Stimulated activated CD4-positive, alpha-beta T cell treated with anti-CD3 and anti-CD28 coated beads, Interleukin-1b, Interleukin-23, amount 100 ng/mL, for 48 hours (primary cell): Measurements from ENCODE around the gene NBPF6.
"Not testable (repeated sequence)": the region's sequence is repeated elsewhere in the genome, so short reads cannot be mapped to it uniquely, and the experiment has no call there.

Source experiments
- DNase-seq: peaks from one replicate; pipeline ENCODE4 v3.0.0-alpha.2; 2020

Gene NBPF6

DNA sequence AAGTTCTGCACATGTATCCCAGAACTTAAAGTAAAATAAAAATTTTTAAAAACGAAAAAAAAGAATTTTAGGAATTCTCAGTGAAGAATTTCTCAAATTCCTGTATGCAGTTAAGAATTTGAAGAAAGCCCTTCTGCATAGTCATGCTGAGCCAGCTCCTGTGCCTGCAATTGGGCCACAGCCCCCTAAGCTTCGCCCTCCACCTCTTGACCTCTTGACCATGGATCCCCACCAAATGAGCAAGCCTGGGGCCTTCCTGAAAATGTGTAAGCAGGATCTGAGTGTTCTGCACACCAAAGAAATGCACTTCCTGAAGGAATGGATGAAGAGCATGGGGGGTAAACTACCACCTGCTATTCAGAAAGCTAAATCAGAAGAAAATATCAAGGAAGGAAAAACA lies 52.0 kb downstream of the NBPF6 start:
- DNase-seq: no peak

DNA sequence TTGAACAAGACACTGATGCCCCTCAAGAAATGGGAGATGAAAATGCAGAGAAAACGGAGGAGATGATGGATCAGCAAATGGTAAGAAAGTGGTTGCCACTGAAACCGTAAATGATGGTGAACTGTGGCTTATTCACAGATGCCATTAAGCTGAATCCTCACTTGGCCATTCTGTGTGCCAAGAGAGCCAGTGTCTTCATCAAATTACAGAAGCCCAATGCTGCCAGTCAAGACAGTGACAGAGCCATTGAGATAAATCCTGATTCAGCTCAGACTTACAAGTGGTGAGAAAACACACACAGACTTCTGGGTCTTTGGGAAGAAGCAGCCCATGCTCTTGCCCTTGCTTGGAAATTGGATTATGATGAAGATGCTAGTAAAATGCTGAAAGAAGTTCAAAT lies 52.5 kb downstream of the NBPF6 start:
- DNase-seq: no peak

GRCh38 chr1:108503062-108503733 lies 53.1 kb downstream of the NBPF6 start:
- no peak for DNase-seq

DNA sequence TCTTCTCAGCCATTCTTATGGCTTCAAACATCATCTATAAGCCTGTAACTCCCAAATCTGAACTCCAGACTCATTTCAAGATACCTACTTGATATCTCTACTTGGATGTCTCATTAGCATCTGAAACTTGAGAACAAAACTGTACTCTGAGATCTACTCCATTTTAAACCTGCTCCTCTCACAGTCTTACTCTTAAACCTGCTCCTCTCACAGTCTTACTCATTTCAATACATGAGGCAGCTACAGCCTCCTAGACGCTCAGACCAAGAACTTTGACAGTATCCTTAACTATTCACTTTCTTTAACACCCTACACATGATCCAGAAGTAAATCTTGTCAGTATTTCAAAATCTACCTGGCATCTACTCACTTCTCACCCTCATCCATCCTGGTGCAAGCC lies 54.3 kb downstream of the NBPF6 start:
- no peak for DNase-seq

DNA sequence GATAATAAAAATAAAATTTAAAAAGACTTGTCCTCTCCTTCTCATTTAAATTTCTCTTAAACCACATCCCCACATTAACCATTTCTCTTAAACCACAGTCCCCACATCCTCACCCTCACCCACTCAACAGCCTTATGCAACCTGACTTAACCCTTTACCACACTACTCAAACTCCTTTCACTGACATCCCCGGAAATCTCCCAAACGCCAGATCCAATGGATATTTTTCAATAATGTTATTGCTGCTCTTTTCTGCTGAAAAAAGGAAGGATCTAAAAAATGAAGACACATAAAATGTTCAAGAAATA lies 55.6 kb downstream of the NBPF6 start:
- DNase-seq: no peak

DNA sequence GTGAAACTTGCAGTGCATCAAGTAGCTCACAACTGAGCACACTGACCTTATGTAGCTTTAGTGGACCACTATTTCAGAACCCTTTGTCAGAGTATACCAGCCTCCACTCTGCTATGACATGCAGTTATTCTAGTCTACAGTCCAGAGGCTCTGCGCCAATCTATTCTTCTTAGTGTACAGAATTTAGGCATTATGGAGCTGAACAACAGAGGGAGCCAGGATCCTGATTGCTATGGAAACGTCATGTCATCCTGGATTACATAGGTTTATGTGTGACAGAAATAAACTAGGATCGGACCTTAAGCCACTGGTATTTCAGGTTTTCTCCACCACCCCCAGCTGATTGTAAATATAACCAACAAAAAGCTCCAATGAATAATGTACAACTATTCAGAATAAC lies 61.6 kb downstream of the NBPF6 start:
- DNase-seq: no peak

DNA sequence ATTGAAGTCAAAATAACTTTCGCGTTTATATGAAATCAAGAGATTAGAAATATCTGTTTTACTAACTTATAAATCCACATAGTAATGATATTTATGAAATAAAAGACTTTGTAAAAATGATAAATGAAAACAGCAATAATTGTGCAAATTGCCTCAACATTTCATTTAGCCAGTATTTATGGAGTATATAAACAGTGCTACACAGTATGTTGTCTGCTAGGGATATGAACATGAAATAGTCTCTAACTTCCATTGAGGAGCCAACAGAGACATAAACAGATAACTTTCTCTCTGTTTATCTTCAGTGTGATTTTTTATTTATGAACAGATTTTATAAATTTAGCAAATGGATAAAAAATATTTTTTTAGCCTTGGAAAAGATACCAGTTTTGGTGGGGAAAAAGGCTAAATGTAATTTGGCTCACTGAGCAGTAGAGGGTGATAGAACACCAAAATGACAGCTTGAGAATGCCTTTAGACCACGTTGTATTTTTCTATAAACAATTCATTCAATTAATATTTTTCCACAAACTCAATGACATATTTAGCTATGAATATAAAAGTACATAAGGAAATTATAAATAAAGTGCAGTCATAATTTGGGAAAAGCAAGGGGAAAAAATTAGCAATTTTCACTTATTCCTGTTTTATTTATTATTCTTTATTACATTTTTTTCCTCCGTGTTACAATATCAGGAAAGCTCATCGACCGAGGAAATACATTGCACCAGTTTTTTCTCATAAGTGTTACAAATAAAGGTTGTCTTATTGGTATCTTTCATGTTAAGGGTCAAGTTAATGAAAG lies 62.3 kb downstream of the NBPF6 start:
- no peak for DNase-seq

DNA sequence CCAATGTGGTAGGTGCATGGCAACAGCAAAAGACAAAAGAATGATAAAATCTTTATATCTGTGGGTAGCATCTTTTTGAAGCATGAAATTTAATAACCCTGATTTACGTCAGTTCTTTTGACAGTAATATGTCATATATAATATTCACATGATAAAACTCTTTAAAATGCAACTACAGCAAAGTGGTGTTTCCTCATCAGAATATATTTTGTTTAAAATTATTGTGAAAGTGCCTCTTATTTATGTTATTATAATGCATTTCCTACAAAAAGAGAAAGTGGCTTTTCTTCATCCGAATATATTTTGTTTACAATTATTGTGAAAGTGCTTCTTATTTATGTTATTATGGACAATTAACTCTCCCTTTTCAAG lies 62.9 kb downstream of the NBPF6 start:
- DNase-seq: no peak

DNA sequence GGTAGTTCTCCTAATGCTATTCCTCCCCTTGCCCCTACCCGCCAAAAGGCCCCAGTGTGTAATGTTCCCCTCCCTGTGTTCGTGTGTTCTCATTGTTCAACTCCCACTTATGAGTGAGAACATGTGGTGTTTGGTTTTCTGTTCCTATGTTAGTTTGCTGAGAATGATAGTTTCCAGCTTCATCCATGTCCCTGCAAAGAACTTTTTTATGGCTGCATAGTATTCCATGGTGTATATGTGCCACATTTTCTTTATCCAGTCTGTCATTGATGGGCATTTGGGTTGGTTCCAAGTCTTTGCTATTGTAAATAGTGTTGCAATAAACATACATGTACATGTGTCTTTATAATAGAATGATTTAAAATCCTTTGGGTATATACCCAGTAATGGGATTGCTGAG lies 63.8 kb downstream of the NBPF6 start:
- DNase-seq: not testable (repeated sequence)

- not testable (repeated sequence) for DNase-seq
Observed at GRCh38 chr1:108517301-108517897, 67.3 kb downstream of the NBPF6 start.
